ENCODE measurements around the gene LMTK2. TPM values are rescaled to one million over a fixed set of nuclear protein-coding genes. Genes with fewer than 3 reads are reported as not detected.

Gene LMTK2
- total RNA-seq, 2 donors from 2014 or later = 37.2 to 61.2 TPM

DNA sequence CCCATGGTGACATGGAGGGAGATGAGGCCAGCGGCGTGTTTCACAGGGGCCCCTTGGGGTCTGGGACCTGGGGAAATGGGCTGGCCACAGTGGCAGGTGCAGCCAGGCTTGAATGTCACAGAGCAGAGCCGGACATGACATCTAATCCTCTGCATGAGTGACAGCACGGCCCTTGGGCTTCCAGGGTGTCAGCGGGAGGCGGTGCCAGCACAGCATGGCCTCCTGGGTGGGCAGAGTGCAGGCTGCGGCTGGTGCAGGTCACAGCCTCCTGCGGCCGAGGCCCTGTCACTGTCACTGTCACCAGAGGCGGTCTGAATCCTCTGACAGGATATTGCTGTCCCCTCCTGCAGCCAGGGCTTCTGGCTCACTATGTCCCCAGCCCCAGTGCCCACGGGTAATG is 122.8 kb downstream of the LMTK2 start:
- DNase-seq = no peak
- Histone ChIP-seq H3K27ac (no peak overlapping the region), H3K4me3 (no peak overlapping the region), H3K9ac (ENCODE audit: low read depth in 2 of 2, low read length in 2 of 2) (no peak overlapping the region), H3K27me3 (no peaks in the 10 kb centered on the region), H3K36me3 (no peaks in the 10 kb centered on the region), H3K4me1 (no peaks in the 10 kb centered on the region), H3K9me3 (no peaks in the 10 kb centered on the region)
- intact Hi-C loops (cut with DNase I) = no loop called here
- TF ChIP-seq, protein P1, sequence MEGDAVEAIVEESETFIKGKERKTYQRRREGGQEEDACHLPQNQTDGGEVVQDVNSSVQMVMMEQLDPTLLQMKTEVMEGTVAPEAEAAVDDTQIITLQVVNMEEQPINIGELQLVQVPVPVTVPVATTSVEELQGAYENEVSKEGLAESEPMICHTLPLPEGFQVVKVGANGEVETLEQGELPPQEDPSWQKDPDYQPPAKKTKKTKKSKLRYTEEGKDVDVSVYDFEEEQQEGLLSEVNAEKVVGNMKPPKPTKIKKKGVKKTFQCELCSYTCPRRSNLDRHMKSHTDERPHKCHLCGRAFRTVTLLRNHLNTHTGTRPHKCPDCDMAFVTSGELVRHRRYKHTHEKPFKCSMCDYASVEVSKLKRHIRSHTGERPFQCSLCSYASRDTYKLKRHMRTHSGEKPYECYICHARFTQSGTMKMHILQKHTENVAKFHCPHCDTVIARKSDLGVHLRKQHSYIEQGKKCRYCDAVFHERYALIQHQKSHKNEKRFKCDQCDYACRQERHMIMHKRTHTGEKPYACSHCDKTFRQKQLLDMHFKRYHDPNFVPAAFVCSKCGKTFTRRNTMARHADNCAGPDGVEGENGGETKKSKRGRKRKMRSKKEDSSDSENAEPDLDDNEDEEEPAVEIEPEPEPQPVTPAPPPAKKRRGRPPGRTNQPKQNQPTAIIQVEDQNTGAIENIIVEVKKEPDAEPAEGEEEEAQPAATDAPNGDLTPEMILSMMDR (IDR thresholded peaks at IDR 0.05) = no peak

DNA sequence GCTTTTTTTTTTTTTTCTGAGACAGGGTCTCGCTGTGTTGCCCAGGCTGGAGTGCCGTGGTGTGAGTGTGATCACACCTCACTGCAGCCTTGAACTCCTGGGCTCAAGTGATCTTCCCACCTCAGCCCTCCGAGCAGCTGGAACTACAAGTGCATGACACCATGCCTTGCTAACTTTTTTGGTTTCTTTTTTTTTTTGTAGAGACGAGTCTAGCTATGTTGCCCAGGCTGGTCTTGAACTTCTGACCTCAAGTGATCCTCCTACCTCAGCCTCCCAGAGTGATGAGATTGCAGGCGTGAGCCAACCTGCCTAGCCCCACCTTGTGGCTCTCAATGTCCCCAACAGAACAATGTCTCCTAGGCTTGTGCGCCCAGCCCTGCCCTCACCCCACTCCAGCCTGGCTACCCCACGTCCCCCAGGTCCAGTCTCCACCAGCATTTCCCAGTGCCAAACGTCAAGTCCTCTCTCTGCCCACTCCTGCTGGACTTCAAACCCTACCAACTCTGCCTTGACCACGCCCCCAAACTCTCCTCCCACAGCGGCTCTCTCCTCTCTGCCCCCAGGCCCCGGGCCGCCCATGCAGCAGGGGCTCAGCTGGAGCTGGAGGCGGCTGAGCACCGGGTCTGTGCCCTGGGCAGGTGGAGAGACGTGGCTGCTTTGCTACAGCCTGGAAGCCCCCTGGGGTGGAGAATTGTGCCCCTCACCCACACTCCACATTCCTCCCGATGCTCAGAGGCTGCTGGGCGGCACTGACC is 123.5 kb downstream of the LMTK2 start:
- no peaks in the 10 kb centered on the region for H3K27me3 ChIP-seq
- H3K4me3 ChIP-seq = no peak overlapping the region
- no peaks in the 10 kb centered on the region for H3K36me3 ChIP-seq
- H3K9ac ChIP-seq (ENCODE audit: low read depth in 2 of 2, low read length in 2 of 2) = no peak overlapping the region
- no peak overlapping the region for H3K27ac ChIP-seq
- TF ChIP-seq, protein P1 (IDR thresholded peaks at IDR 0.05) = no peak
- H3K9me3 ChIP-seq = no peaks in the 10 kb centered on the region
- intact Hi-C loops (cut with DNase I) = no loop called here
- no peaks in the 10 kb centered on the region for H3K4me1 ChIP-seq
- no peak for DNase-seq

DNA sequence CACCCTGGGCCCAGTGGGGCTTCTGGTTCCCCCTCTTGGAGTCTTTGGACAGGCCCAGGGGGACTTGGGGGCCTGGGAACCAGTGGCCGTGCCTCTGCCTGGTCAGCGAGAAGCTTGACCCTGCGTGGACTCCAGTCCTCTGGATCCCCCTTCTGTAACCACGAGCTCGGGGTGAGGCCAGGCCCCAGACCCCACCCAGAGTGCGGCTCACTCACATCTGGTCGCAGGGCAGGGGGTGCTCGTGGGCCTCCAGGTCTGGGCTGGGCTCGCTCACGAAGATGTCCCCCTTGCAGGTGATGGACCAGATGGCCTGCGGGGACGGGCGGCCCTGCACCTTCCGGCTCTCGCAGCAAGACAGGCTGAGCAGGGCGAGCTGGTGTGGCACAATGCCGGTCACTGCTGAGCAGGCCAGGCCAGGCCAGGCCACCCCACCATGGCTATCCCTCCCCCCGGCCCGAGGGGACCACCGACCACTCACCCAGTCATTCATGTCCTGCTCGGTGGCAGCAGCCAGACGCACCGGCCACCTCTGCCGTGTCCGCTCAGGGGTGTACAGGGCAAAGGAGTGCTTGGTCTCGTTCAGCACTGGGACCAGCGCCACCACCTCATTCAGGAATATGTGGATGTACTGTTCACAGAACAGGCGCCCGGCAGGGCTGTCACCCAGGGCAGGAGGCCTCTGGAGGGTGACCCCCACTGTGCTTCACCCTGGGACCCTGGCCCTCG is 124.2 kb downstream of the LMTK2 start:
- Histone ChIP-seq H3K9me3 (no peaks in the 10 kb centered on the region), H3K27ac (no peak overlapping the region), H3K36me3 (no peaks in the 10 kb centered on the region), H3K27me3 (no peaks in the 10 kb centered on the region), H3K4me3 (no peak overlapping the region), H3K4me1 (no peaks in the 10 kb centered on the region), H3K9ac (ENCODE audit: low read depth in 2 of 2, low read length in 2 of 2) (no peak overlapping the region)
- intact Hi-C loops (cut with DNase I) = no loop called here
- TF ChIP-seq, protein P1 (IDR thresholded peaks at IDR 0.05) = no peak
- DNase-seq = no peak

DNA sequence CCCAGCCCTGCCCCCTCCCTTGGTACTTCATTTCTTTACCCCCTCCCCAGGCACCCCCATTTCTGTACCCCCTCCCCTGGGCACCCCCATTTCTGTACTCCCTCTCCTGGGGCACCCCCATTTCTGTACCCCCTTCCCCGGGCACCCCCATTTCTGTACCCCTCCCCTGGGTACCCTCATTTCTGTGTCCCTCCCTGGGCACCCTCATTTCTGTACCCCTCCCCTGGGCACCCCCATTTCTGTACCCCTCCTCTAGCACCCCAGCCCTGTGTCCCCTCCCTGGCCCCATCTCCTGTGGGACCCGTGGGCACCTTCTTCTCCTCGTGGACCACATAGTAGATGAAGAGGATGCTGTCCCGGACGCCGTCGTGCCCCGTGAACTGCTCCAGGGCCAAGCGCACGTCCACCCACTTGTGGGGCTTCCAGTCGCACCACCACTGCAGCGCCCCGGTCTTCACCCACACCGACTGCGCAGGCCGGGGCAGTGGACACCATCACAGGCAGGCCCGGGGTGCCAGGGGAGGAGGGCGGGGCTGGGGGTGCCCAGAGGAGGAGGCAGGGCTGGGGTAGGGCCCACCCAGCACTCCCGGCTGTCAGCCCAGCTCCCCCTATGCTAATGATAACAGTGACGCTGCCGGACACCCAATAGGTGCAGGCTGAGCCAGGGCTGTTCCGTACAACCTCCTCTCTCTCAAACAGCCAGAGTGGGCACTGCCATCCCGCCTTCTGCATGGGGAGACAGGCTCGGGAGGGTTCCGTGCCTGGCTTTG is 125.0 kb downstream of the LMTK2 start:
- no peak for DNase-seq
- Histone ChIP-seq H3K27ac (no peak overlapping the region), H3K36me3 (no peaks in the 10 kb centered on the region), H3K27me3 (no peaks in the 10 kb centered on the region), H3K9me3 (no peaks in the 10 kb centered on the region), H3K4me3 (no peak overlapping the region), H3K9ac (ENCODE audit: low read depth in 2 of 2, low read length in 2 of 2) (no peak overlapping the region), H3K4me1 (no peaks in the 10 kb centered on the region)
- intact Hi-C loops (cut with DNase I) = no loop called here
- TF ChIP-seq, protein P1 (IDR thresholded peaks at IDR 0.05) = no peak

DNA sequence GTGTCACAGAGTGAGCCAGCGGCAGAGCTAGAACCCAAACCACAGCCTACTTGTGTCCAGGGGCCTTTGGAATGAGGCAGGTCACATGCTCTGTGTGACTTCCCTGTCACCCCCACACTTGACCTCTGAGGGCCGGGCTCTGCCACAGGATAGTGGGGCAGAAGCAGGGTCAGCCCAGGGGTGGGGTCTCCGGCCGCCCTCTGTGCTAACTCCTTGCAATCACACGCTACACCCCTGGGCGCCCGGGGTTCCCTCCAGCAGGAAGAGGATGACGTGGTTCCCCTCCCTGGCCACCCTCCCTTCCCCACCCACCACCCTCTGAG is 125.6 kb downstream of the LMTK2 start:
- H3K9ac ChIP-seq (ENCODE audit: low read depth in 2 of 2, low read length in 2 of 2) = no peak overlapping the region
- no peaks in the 10 kb centered on the region for H3K9me3 ChIP-seq
- H3K27me3 ChIP-seq = no peaks in the 10 kb centered on the region
- no peak overlapping the region for H3K4me3 ChIP-seq
- intact Hi-C loops (cut with DNase I) = no loop called here
- TF ChIP-seq, protein P1 (IDR thresholded peaks at IDR 0.05) = no peak
- no peaks in the 10 kb centered on the region for H3K4me1 ChIP-seq
- H3K36me3 ChIP-seq = no peaks in the 10 kb centered on the region
- no peak for DNase-seq
- H3K27ac ChIP-seq = no peak overlapping the region
